HCT116 (cell line): ENCODE measurements around the gene CNTNAP5.

Source experiments
- CTCF ChIP-seq, 3 experiments: fragments of 200-600 bp in 1 of 3; sonication (generic) in 1 of 3; IDR thresholded peaks in 2 of 3; conservative IDR thresholded peaks in 1 of 3; 2 replicates each; pipeline ENCODE4 v1.5.1; 2012 to 2017; ENCODE audit warnings: low read depth in 2 of 3, low read length in 2 of 3, antibody characterized with exemption in 1 of 3, borderline replicate concordance in 1 of 3, control low read depth in 1 of 3, mild to moderate bottlenecking in 1 of 3, mixed read lengths in 1 of 3, mixed run types in 1 of 3, moderate library complexity in 1 of 3; ENCODE audit not compliant: insufficient read depth in 1 of 3
- EGR1 ChIP-seq: IDR thresholded peaks from 2 replicates; pipeline ENCODE4 v1.6.1; 2012; ENCODE audit warnings: low read depth
- EZH2 ChIP-seq: fragments of 200-600 bp; sonication (generic); IDR thresholded peaks from 2 replicates; pipeline ENCODE4 v1.6.1; 2017; ENCODE audit warnings: antibody characterized with exemption, mixed run types
- JUND ChIP-seq: IDR thresholded peaks from 2 replicates; pipeline ENCODE4 v1.6.1; 2012
- POLR2A ChIP-seq: IDR thresholded peaks from 2 replicates; pipeline ENCODE4 v1.7.0; 2011; ENCODE audit warnings: borderline replicate concordance; ENCODE audit not compliant: insufficient read depth, insufficient read length; ENCODE audit errors: extremely low read depth
- POLR2AphosphoS5 ChIP-seq: IDR thresholded peaks from 2 replicates; pipeline ENCODE4 v1.6.1; 2011; ENCODE audit warnings: mild to moderate bottlenecking, low read depth, low read length, moderate library complexity
- REST ChIP-seq: IDR thresholded peaks from 2 replicates; pipeline ENCODE4 v1.6.1; 2012; ENCODE audit warnings: low read depth
- SIN3A ChIP-seq: IDR thresholded peaks from 2 replicates; pipeline ENCODE4 v1.6.1; 2012; ENCODE audit warnings: low read depth
- SRF ChIP-seq: IDR thresholded peaks from 2 replicates; pipeline ENCODE4 v1.6.1; 2012; ENCODE audit warnings: low read depth
- ZBTB33 ChIP-seq: IDR thresholded peaks from 2 replicates; pipeline ENCODE4 v1.6.1; 2011; ENCODE audit warnings: mild to moderate bottlenecking, low read length, moderate library complexity; ENCODE audit not compliant: insufficient replicate concordance; ENCODE audit errors: extremely low read depth
- ZFX ChIP-seq: fragments of 450-650 bp; IDR thresholded peaks from 2 replicates; pipeline ENCODE4 v1.6.1; 2017
- ZNF274 ChIP-seq: fragments of 200-500 bp; sonication (Bioruptor generic); IDR thresholded peaks from 2 replicates; pipeline ENCODE4 v1.6.1; 2014; ENCODE audit warnings: mild to moderate bottlenecking, low read depth, low read length, inconsistent platforms
- TF ChIP-seq, protein P1 (sequence below): IDR thresholded peaks from 2 replicates; pipeline ENCODE4 v1.6.1; 2012

DNA sequence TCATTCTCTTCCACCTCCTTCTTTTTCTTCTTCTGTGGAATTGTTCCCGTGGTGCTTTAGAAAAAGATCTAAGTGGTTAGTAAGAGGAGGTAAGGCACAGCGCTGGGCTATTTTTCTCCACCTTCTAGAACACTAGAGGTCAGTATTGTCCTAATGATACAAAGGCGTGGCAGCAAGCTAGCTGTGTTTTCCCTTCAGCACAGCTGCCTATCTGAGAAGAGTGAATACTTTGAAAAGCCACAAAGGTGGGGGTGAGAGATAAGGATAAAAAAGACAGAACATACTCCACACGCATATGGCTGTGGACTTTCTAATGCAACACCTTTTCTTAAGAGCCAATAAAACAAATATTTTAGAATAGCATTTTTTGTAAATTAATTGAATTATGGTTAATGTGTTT is 2.1 kb downstream of the CNTNAP5 start:
- no peak for TF ChIP-seq POLR2A
- peak in 2 of 3 experiments; percentile 25 to 42; a peak in 3 of 6 replicates for TF ChIP-seq CTCF (IDR thresholded peaks at IDR 0.05 in 2 of 3, conservative IDR thresholded peaks at IDR 0.05 in 1 of 3; ENCODE audit: borderline replicate concordance in 1 of 3, insufficient read depth in 1 of 3, low read depth in 2 of 3, low read length in 2 of 3)
- TF ChIP-seq REST: no peak
- no peak for TF ChIP-seq ZFX
- TF ChIP-seq SIN3A: no peak
- TF ChIP-seq EZH2: no peak
- TF ChIP-seq SRF: no peak
- no peak for TF ChIP-seq ZNF274
- TF ChIP-seq ZBTB33: no peak
- no peak for TF ChIP-seq POLR2AphosphoS5
- TF ChIP-seq, protein P1, sequence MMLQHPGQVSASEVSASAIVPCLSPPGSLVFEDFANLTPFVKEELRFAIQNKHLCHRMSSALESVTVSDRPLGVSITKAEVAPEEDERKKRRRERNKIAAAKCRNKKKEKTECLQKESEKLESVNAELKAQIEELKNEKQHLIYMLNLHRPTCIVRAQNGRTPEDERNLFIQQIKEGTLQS: no peak
- TF ChIP-seq EGR1: no peak
- TF ChIP-seq JUND: no peak
